Right forelimb (tissue), 1 donor: Measurements from ENCODE around the gene ENTPD8.
A peak's percentile ranks its signal among the peaks of the same experiment; 100 is the strongest.

Experiments
- DNase-seq: peaks from one replicate; pipeline ENCODE4 v3.0.0-alpha.2; 2018

ENTPD8 gene

GRCh38 chr9:137408651-137409405 is 32.3 kb downstream of the ENTPD8 start:
- DNase-seq, result no peak

GRCh38 chr9:137407590-137408300 is 33.4 kb downstream of the ENTPD8 start:
- no peak for DNase-seq

- peak; percentile 85 for DNase-seq
These were observed 34.1 kb downstream of the ENTPD8 start for GRCh38 chr9:137406876-137407589.

- no peak for DNase-seq
These were observed 34.9 kb downstream of the ENTPD8 start for GRCh38 chr9:137406085-137406760.

GRCh38 chr9:137405677-137406081 is 35.5 kb downstream of the ENTPD8 start:
- DNase-seq, result no peak

- no peak for DNase-seq
These were observed 36.1 kb downstream of the ENTPD8 start for GRCh38 chr9:137404961-137405567.

GRCh38 chr9:137403269-137403668 is 37.9 kb downstream of the ENTPD8 start:
- DNase-seq, result no peak

GRCh38 chr9:137402746-137403145 is 38.4 kb downstream of the ENTPD8 start:
- DNase-seq, result no peak

- no peak for DNase-seq
These were observed 42.3 kb downstream of the ENTPD8 start for GRCh38 chr9:137398561-137399468.

GRCh38 chr9:137397675-137398423 is 43.3 kb downstream of the ENTPD8 start:
- no peak for DNase-seq

GRCh38 chr9:137396634-137397367 is 44.4 kb downstream of the ENTPD8 start:
- no peak for DNase-seq

- no peak for DNase-seq
These were observed 44.9 kb downstream of the ENTPD8 start for GRCh38 chr9:137396227-137396626.

- no peak for DNase-seq
These were observed 45.5 kb downstream of the ENTPD8 start for GRCh38 chr9:137395666-137396010.

- DNase-seq, result no peak
These were observed 46.1 kb downstream of the ENTPD8 start for GRCh38 chr9:137394866-137395665.

- DNase-seq, result no peak
These were observed 47.7 kb downstream of the ENTPD8 start for GRCh38 chr9:137393176-137394150.

GRCh38 chr9:137392232-137393007 is 48.7 kb downstream of the ENTPD8 start:
- DNase-seq, result no peak

- DNase-seq, result no peak
These were observed 49.8 kb downstream of the ENTPD8 start for GRCh38 chr9:137391411-137391754.
